HepG2 (cell line): Measurements from ENCODE around the gene GPR137. TPM values are rescaled to one million over a fixed set of nuclear protein-coding genes. Genes with fewer than 3 reads are reported as not detected.
A peak's percentile ranks its signal among the peaks of the same experiment; 100 is the strongest.

Experiments used
- HIC2 ChIP-seq: sonication (generic); formaldehyde crosslinking; IDR thresholded peaks from 2 replicates; pipeline ENCODE4 v1.9.0; 2022; ENCODE audit warnings: low read depth, missing genetic modification reagents
- KLF6 ChIP-seq: IDR thresholded peaks from 2 replicates; pipeline ENCODE4 v1.8.0; 2016; ENCODE audit warnings: missing biosample characterization, missing genetic modification reagents
- MTERF4 ChIP-seq: sonication (generic); formaldehyde crosslinking; IDR thresholded peaks from 2 replicates; pipeline ENCODE4 v1.8.0; 2023; ENCODE audit warnings: mild to moderate bottlenecking, missing genetic modification reagents
- ZBTB7B ChIP-seq: sonication (generic); formaldehyde crosslinking; IDR thresholded peaks from 2 replicates; pipeline ENCODE4 v1.4.0; 2020; ENCODE audit warnings: missing genetic modification reagents
- ZNF12 ChIP-seq: sonication (generic); formaldehyde crosslinking; IDR thresholded peaks from 2 replicates; pipeline ENCODE4 v1.5.0; 2020; ENCODE audit warnings: missing genetic modification reagents
- ZNF224 ChIP-seq: sonication (generic); formaldehyde crosslinking; IDR thresholded peaks from 2 replicates; pipeline ENCODE4 v1.5.0; 2020; ENCODE audit warnings: mild to moderate bottlenecking, missing genetic modification reagents
- ZNF326 ChIP-seq: sonication (generic); formaldehyde crosslinking; IDR thresholded peaks from 2 replicates; pipeline ENCODE4 v1.4.0; 2020; ENCODE audit warnings: missing genetic modification reagents, borderline replicate concordance
- ZNF543 ChIP-seq: sonication (generic); formaldehyde crosslinking; IDR thresholded peaks from 2 replicates; pipeline ENCODE4 v1.4.0; 2020; ENCODE audit warnings: mild to moderate bottlenecking, missing genetic modification reagents
- polyA plus RNA-seq, 8 experiments: library from polyadenylated mRNA; depleted of rRNA in 3 of 8; stranded (reverse) in 7 of 8; unstranded in 1 of 8; fragments of >200 nt; fragmentation: Illumina TruSeq in 4 of 8; extraction: Trizol in 4 of 8; gene quantifications; 2 replicates each; pipeline versions ENCODE4 v1.2.1 to v1.2.3, GENCODE V29; 2011 to 2016; ENCODE audit warnings: low read depth in 4 of 8, missing spikeins in 1 of 8, mixed read lengths in 1 of 8; ENCODE audit not compliant: insufficient read depth in 1 of 8
- total RNA-seq, 5 experiments: library from RNA; depleted of rRNA; stranded (reverse); fragments of >200 nt; fragmentation: Illumina TruSeq; extraction: Trizol; gene quantifications; 2 replicates each; pipeline ENCODE4 v1.2.3, GENCODE V29; 2016; ENCODE audit warnings: low read depth in 1 of 5
- TF ChIP-seq, protein P1 (sequence below): sonication (generic); formaldehyde crosslinking; IDR thresholded peaks from one replicate; pipeline ENCODE4 v1.5.1; 2020; ENCODE audit warnings: mild to moderate bottlenecking, missing genetic modification reagents; ENCODE audit errors: not compliant biosample characterization

The GPR137 gene
- total and polyA plus RNA-seq, 2 of the 13 experiments (the other 11 are each of a cell fraction or from before 2014, with no cell fraction given) = 8.5 to 13.2 TPM

- TF ChIP-seq, protein P1, sequence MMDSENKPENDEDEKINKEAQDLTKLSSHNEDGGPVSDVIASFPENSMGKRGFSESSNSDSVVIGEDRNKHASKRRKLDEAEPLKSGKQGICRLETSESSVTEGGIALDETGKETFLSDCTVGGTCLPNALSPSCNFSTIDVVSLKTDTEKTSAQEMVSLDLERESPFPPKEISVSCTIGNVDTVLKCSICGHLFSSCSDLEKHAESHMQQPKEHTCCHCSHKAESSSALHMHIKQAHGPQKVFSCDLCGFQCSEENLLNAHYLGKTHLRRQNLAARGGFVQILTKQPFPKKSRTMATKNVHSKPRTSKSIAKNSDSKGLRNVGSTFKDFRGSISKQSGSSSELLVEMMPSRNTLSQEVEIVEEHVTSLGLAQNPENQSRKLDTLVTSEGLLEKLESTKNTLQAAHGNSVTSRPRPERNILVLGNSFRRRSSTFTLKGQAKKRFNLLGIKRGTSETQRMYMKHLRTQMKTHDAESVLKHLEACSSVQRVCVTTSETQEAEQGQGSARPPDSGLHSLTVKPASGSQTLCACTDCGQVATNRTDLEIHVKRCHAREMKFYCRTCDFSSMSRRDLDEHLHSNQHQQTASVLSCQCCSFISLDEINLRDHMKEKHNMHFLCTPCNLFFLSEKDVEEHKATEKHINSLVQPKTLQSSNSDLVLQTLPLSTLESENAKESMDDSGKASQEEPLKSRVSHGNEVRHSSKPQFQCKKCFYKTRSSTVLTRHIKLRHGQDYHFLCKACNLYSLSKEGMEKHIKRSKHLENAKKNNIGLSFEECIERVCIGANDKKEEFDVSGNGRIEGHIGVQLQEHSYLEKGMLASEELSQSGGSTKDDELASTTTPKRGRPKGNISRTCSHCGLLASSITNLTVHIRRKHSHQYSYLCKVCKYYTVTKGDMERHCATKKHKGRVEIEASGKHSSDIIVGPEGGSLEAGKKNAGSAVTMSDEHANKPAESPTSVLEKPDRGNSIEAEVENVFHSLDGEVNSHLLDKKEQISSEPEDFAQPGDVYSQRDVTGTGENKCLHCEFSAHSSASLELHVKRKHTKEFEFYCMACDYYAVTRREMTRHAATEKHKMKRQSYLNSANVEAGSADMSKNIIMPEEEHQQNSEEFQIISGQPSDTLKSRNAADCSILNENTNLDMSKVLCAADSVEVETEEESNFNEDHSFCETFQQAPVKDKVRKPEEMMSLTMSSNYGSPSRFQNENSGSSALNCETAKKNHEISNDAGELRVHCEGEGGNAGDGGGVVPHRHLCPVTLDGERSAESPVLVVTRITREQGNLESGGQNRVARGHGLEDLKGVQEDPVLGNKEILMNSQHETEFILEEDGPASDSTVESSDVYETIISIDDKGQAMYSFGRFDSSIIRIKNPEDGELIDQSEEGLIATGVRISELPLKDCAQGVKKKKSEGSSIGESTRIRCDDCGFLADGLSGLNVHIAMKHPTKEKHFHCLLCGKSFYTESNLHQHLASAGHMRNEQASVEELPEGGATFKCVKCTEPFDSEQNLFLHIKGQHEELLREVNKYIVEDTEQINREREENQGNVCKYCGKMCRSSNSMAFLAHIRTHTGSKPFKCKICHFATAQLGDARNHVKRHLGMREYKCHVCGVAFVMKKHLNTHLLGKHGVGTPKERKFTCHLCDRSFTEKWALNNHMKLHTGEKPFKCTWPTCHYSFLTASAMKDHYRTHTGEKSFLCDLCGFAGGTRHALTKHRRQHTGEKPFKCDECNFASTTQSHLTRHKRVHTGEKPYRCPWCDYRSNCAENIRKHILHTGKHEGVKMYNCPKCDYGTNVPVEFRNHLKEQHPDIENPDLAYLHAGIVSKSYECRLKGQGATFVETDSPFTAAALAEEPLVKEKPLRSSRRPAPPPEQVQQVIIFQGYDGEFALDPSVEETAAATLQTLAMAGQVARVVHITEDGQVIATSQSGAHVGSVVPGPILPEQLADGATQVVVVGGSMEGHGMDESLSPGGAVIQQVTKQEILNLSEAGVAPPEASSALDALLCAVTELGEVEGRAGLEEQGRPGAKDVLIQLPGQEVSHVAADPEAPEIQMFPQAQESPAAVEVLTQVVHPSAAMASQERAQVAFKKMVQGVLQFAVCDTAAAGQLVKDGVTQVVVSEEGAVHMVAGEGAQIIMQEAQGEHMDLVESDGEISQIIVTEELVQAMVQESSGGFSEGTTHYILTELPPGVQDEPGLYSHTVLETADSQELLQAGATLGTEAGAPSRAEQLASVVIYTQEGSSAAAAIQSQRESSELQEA (CRISPR knock-in tag) = peak; percentile 81
- TF ChIP-seq ZBTB7B (CRISPR knock-in tag) (no peak), MTERF4 (CRISPR knock-in tag) (0 out of 2 replicates have a peak, but pooled peaks have one; percentile 1), ZNF326 (CRISPR knock-in tag) (no peak), ZNF224 (CRISPR knock-in tag) (no peak), ZNF12 (no peak), ZNF543 (CRISPR knock-in tag) (0 out of 2 replicates have a peak, but pooled peaks have one; percentile 41), HIC2 (0 out of 2 replicates have a peak, but pooled peaks have one; percentile 46), KLF6 (CRISPR knock-in tag) (0 out of 2 replicates have a peak, but pooled peaks have one; percentile 15)
Observed at GRCh38 chr11:64285885-64286800, 495 bp downstream of the GPR137 start (continued).
